Osteocyte (in vitro differentiated cells): ENCODE results near the gene NPSR1. TPM values are rescaled to one million over a fixed set of nuclear protein-coding genes. Genes with fewer than 3 reads are reported as not detected.

Experiments
- DNase-seq: peaks from one replicate; pipeline ENCODE4 v3.0.0; 2021; ENCODE audit warnings: mixed read lengths; ENCODE audit not compliant: unreplicated experiment; ENCODE audit errors: extremely low spot score
- H3K27ac Mint-ChIP-seq: one replicate; pipeline ENCODE4 v1.8.0; 2021; ENCODE audit warnings: mild to moderate bottlenecking, mixed read lengths; ENCODE audit not compliant: unreplicated experiment
- H3K27me3 Mint-ChIP-seq: one replicate; pipeline ENCODE4 v1.8.0; 2021; ENCODE audit warnings: mixed read lengths; ENCODE audit not compliant: unreplicated experiment
- H3K36me3 Mint-ChIP-seq: one replicate; pipeline ENCODE4 v1.8.0; 2021; ENCODE audit warnings: mixed read lengths; ENCODE audit not compliant: unreplicated experiment
- H3K4me1 Mint-ChIP-seq: one replicate; pipeline ENCODE4 v1.8.0; 2021; ENCODE audit warnings: mixed read lengths; ENCODE audit not compliant: unreplicated experiment
- H3K4me3 Mint-ChIP-seq: one replicate; pipeline ENCODE4 v1.8.0; 2021; ENCODE audit warnings: mild to moderate bottlenecking, moderate library complexity, mixed read lengths; ENCODE audit not compliant: unreplicated experiment
- H3K9me3 Mint-ChIP-seq: one replicate; pipeline ENCODE4 v1.8.0; 2021; ENCODE audit warnings: mixed read lengths; ENCODE audit not compliant: unreplicated experiment
- total RNA-seq: library from RNA; stranded (reverse); gene quantifications from 2 replicates; pipeline ENCODE4 v1.2.1, GENCODE V29; 2021
- TF ChIP-seq, protein P1 (sequence below): fragments of 200-600 bp; sonication (generic); IDR thresholded peaks from 2 replicates; pipeline ENCODE4 v1.5.0; 2021; ENCODE audit warnings: antibody characterized with exemption, mild to moderate bottlenecking, moderate library complexity

Gene NPSR1
- total RNA-seq, 1 donor from 2014 or later: not detected

GRCh38 chr7:34839645-34840044 lies 181.6 kb downstream of the NPSR1 start:
- H3K9me3 Mint-ChIP-seq: peaks cover 3% of the 10 kb centered on the region
- H3K27ac Mint-ChIP-seq: no peak overlapping the region
- peaks cover 14% of the 10 kb centered on the region for H3K4me1 Mint-ChIP-seq
- H3K27me3 Mint-ChIP-seq: peaks cover 6% of the 10 kb centered on the region
- no peak overlapping the region for H3K4me3 Mint-ChIP-seq
- no peak for DNase-seq
- TF ChIP-seq, protein P1, sequence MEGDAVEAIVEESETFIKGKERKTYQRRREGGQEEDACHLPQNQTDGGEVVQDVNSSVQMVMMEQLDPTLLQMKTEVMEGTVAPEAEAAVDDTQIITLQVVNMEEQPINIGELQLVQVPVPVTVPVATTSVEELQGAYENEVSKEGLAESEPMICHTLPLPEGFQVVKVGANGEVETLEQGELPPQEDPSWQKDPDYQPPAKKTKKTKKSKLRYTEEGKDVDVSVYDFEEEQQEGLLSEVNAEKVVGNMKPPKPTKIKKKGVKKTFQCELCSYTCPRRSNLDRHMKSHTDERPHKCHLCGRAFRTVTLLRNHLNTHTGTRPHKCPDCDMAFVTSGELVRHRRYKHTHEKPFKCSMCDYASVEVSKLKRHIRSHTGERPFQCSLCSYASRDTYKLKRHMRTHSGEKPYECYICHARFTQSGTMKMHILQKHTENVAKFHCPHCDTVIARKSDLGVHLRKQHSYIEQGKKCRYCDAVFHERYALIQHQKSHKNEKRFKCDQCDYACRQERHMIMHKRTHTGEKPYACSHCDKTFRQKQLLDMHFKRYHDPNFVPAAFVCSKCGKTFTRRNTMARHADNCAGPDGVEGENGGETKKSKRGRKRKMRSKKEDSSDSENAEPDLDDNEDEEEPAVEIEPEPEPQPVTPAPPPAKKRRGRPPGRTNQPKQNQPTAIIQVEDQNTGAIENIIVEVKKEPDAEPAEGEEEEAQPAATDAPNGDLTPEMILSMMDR: no peak
- H3K36me3 Mint-ChIP-seq: no peaks in the 10 kb centered on the region

GRCh38 chr7:34840176-34840785 lies 182.3 kb downstream of the NPSR1 start:
- TF ChIP-seq, protein P1: no peak
- H3K27me3 Mint-ChIP-seq: peaks cover 6% of the 10 kb centered on the region
- H3K9me3 Mint-ChIP-seq: peaks cover 3% of the 10 kb centered on the region
- no peak overlapping the region for H3K27ac Mint-ChIP-seq
- no peak for DNase-seq
- H3K4me3 Mint-ChIP-seq: no peak overlapping the region
- peaks cover 14% of the 10 kb centered on the region for H3K4me1 Mint-ChIP-seq
- H3K36me3 Mint-ChIP-seq: no peaks in the 10 kb centered on the region

- TF ChIP-seq, protein P1: no peak
- peaks cover 3% of the 10 kb centered on the region for H3K9me3 Mint-ChIP-seq
- H3K36me3 Mint-ChIP-seq: no peaks in the 10 kb centered on the region
- no peak overlapping the region for H3K4me3 Mint-ChIP-seq
- DNase-seq: no peak
- peaks cover 13% of the 10 kb centered on the region for H3K4me1 Mint-ChIP-seq
- peaks cover 5% of the 10 kb centered on the region for H3K27me3 Mint-ChIP-seq
- H3K27ac Mint-ChIP-seq: no peak overlapping the region
Observed at GRCh38 chr7:34841326-34841725, 183.3 kb downstream of the NPSR1 start.

DNA sequence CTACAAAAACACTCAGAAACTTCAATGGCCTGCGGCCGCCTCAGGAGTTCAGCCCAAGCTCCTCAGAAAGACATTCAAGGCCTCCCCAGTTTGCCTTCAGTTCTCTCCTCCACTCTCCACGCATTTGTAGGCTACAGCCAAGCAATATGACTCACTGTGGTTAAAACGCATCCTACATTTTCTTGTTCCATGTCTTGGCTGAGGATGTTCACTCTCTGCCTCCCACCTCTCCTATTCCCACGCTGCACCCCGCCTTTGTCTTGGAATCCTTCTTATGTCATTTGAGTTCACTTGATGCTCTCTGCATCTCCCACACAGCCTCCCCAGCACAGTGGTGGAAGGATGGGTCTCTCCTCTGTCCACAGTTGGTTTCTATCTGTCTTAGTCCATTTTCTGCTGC lies 184.8 kb downstream of the NPSR1 start:
- no peaks in the 10 kb centered on the region for H3K36me3 Mint-ChIP-seq
- no peak for DNase-seq
- H3K4me3 Mint-ChIP-seq: no peak overlapping the region
- TF ChIP-seq, protein P1: no peak
- peaks cover 4% of the 10 kb centered on the region for H3K27me3 Mint-ChIP-seq
- peaks cover 7% of the 10 kb centered on the region for H3K4me1 Mint-ChIP-seq
- peaks cover 3% of the 10 kb centered on the region for H3K9me3 Mint-ChIP-seq
- H3K27ac Mint-ChIP-seq: no peak overlapping the region

- Mint-ChIP-seq H3K27me3 (peaks cover 2% of the 10 kb centered on the region), H3K4me3 (no peak overlapping the region), H3K36me3 (no peaks in the 10 kb centered on the region), H3K27ac (no peak overlapping the region), H3K4me1 (no peaks in the 10 kb centered on the region), H3K9me3 (no peaks in the 10 kb centered on the region)
- DNase-seq: no peak
- TF ChIP-seq, protein P1: no peak
Observed at GRCh38 chr7:34844406-34844805, 186.4 kb downstream of the NPSR1 start.
